T-helper 17 cell (primary cell): ENCODE data around the gene TGFBR3. TPM values are rescaled to one million over a fixed set of nuclear protein-coding genes. Genes with fewer than 3 reads are reported as not detected.

Experiments used
- ATAC-seq: fragments of 150-1000 bp; cut with Tn5 transposase; 2 replicates; pipeline ENCODE4 v1.10.0; 2021; ENCODE audit warnings: mild to moderate bottlenecking, moderate library complexity
- DNase-seq, 3 donors: peaks; one replicate each; pipeline versions ENCODE4 v3.0.0 to v3.0.0-alpha.2; 2020 to 2021
- H3K9me3 ChIP-seq: one replicate; pipeline ENCODE4 v1.7.0; 2013; ENCODE audit warnings: low read length, mild to moderate bottlenecking; ENCODE audit not compliant: control insufficient read depth, poor library complexity, severe bottlenecking
- H3K27ac Mint-ChIP-seq: one replicate; pipeline ENCODE4 v1.8.0; 2022; ENCODE audit warnings: mild to moderate bottlenecking, moderate library complexity, mixed read lengths
- H3K27me3 Mint-ChIP-seq: one replicate; pipeline ENCODE4 v1.8.0; 2022; ENCODE audit warnings: mixed read lengths
- H3K36me3 Mint-ChIP-seq: one replicate; pipeline ENCODE4 v1.8.0; 2022; ENCODE audit warnings: low read depth, mixed read lengths
- H3K4me1 Mint-ChIP-seq: one replicate; pipeline ENCODE4 v1.8.0; 2022; ENCODE audit warnings: mild to moderate bottlenecking, mixed read lengths
- H3K4me3 Mint-ChIP-seq: one replicate; pipeline ENCODE4 v1.8.0; 2022; ENCODE audit warnings: mild to moderate bottlenecking, moderate library complexity, mixed read lengths
- total RNA-seq, 4 donors: library from RNA in 2 of 4; stranded (reverse) in 2 of 4; gene quantifications; one replicate each; pipeline ENCODE4 v1.2.3 and lab custom pipeline; 2022 to 2026

TGFBR3 gene
- total RNA-seq, 2 donors from 2014 or later: 21.0 to 27.6 TPM

GRCh38 chr1:91781371-91781825 is 104.6 kb downstream of the TGFBR3 start:
- ATAC-seq (no peak), DNase-seq (no peak)
- no peaks in the 10 kb centered on the region for H3K9me3 ChIP-seq
- Mint-ChIP-seq H3K4me1 (peaks cover 23% of the 10 kb centered on the region), H3K27me3 (no peaks in the 10 kb centered on the region), H3K36me3 (peaks cover 8% of the 10 kb centered on the region), H3K27ac (peak overlapping the region; percentile 37), H3K4me3 (no peak overlapping the region)

- no peak overlapping the region for H3K27ac Mint-ChIP-seq
- H3K36me3 Mint-ChIP-seq: peaks cover 5% of the 10 kb centered on the region
- no peaks in the 10 kb centered on the region for H3K27me3 Mint-ChIP-seq
- DNase-seq (no peak), ATAC-seq (no peak)
- H3K9me3 ChIP-seq: no peaks in the 10 kb centered on the region
- no peak overlapping the region for H3K4me3 Mint-ChIP-seq
- peaks cover 17% of the 10 kb centered on the region for H3K4me1 Mint-ChIP-seq
These were observed 106.4 kb downstream of the TGFBR3 start for GRCh38 chr1:91779548-91780021.

DNA sequence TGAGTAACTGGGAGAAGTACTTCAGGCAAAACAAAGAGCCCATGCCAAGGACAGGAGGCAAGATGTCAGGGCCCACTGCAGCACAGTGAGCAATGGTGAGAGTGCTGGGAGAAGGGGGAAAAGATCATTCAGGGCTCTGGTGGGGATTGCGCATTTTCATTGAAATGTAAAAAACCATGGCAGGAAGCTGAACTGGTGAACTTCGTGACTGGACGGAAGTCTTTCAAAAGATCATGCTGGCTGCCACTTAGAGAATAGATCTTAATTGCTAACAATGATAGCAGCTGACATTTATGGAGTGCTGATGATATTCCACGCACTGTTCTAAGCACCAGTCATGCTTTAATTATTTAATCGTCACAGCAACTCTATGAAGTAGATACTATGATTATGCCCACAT is 107.0 kb downstream of the TGFBR3 start:
- ATAC-seq (no peak), DNase-seq (no peak)
- H3K9me3 ChIP-seq: no peaks in the 10 kb centered on the region
- Mint-ChIP-seq H3K4me3 (no peak overlapping the region), H3K27ac (no peak overlapping the region), H3K27me3 (no peaks in the 10 kb centered on the region), H3K4me1 (peaks cover 14% of the 10 kb centered on the region), H3K36me3 (peaks cover 5% of the 10 kb centered on the region)

DNA sequence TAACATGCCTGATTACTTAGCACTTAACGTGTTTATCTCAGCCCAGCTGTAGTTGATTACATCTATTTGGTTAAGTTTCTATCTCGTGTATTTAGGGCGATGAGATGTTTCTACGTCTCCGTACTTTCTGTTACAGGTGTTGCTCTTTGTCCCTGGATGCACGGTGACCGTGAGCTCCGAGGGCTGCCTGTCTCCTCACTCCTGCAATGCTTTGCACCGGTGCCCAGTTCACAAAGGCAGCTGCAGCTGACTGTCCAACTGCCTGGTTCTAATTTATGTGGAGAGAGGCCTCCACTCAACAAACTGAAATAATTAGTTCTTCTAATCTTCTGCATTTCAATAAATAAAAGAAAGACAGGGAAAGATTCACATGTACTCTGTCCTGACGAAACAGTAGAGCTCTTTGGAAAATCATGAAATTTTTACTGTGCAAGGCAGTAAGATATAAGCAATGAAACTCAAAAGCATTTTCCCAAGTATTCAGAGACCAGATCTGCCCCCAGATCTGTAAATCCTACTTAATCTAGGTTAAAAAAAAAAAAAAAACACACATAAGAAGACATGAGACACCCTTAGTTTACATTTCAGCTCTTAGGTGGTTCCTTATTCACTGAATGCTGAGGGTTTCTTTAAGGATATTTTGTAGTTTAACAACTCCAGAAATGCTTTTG is 108.2 kb downstream of the TGFBR3 start:
- DNase-seq (no peak), ATAC-seq (no peak)
- H3K9me3 ChIP-seq: no peaks in the 10 kb centered on the region
- Mint-ChIP-seq H3K27me3 (no peaks in the 10 kb centered on the region), H3K36me3 (peaks cover 5% of the 10 kb centered on the region), H3K4me3 (no peak overlapping the region), H3K4me1 (peaks cover 12% of the 10 kb centered on the region), H3K27ac (peak overlapping the region; percentile 39)

DNA sequence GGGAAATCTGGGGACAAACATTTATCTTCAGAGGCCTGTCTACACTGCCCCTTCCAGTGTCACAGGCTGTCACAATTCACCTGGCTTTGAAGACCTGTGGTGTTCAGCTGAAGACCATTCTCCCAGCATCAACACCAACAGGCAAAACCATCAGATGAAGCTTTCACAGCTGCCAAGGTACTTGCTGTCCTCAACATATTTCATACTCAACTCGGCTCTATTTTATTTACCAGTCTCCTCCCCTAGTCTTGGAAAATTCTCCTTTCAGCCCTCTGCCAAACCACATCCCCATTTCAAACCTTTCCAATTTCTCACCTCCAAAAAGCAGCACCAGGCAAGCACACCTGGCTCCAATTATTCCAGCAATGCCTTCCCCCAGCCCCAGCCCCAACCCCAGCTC is 108.8 kb downstream of the TGFBR3 start:
- Mint-ChIP-seq H3K27ac (no peak overlapping the region), H3K36me3 (peaks cover 5% of the 10 kb centered on the region), H3K27me3 (no peaks in the 10 kb centered on the region), H3K4me1 (peaks cover 12% of the 10 kb centered on the region), H3K4me3 (no peak overlapping the region)
- DNase-seq (no peak), ATAC-seq (no peak)
- H3K9me3 ChIP-seq: no peaks in the 10 kb centered on the region

DNA sequence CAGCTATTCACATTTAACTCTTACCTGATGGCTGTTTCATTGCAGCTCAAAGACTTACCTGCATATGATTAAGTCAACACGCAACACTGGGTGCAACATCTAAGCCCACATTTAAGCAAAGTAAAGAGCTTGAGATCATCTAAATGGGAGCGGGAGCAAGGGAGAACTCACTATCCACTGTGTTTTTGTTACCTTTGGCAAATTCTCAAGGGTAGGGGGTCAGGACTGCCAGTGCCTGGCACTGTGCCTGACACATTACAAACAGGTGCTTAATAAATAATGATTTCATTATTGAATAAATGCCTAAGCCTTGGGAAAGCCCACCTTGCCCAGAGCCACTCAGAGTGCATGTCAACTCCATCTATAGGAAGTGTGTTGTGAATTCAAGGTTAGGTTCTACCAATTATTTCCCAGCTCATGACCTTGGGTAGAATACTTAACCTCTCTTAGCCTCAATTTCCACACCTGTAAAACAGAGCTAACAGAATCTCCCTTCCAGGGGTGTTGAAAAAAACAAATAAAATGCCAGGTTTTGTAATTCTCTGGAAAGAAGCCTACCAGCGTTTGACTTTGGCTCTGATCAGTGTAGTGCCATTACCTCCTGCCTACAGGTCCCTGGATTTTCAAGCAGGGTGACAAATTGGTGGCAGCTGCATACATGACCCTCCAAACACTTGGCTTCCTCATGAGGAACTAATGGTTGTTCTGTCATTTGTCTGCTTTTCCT is 109.7 kb downstream of the TGFBR3 start:
- no peak for DNase-seq
- H3K9me3 ChIP-seq: no peaks in the 10 kb centered on the region
- no peak overlapping the region for H3K4me3 Mint-ChIP-seq
- H3K36me3 Mint-ChIP-seq: peaks cover 3% of the 10 kb centered on the region
- H3K27ac Mint-ChIP-seq: no peak overlapping the region
- no peak for ATAC-seq
- H3K27me3 Mint-ChIP-seq: no peaks in the 10 kb centered on the region
- peaks cover 14% of the 10 kb centered on the region for H3K4me1 Mint-ChIP-seq

GRCh38 chr1:91775227-91775626 is 110.7 kb downstream of the TGFBR3 start:
- peaks cover 14% of the 10 kb centered on the region for H3K4me1 Mint-ChIP-seq
- H3K36me3 Mint-ChIP-seq: peaks cover 3% of the 10 kb centered on the region
- H3K4me3 Mint-ChIP-seq: no peak overlapping the region
- H3K27me3 Mint-ChIP-seq: no peaks in the 10 kb centered on the region
- no peak for ATAC-seq
- H3K9me3 ChIP-seq: no peaks in the 10 kb centered on the region
- no peak overlapping the region for H3K27ac Mint-ChIP-seq
- DNase-seq: no peak

DNA sequence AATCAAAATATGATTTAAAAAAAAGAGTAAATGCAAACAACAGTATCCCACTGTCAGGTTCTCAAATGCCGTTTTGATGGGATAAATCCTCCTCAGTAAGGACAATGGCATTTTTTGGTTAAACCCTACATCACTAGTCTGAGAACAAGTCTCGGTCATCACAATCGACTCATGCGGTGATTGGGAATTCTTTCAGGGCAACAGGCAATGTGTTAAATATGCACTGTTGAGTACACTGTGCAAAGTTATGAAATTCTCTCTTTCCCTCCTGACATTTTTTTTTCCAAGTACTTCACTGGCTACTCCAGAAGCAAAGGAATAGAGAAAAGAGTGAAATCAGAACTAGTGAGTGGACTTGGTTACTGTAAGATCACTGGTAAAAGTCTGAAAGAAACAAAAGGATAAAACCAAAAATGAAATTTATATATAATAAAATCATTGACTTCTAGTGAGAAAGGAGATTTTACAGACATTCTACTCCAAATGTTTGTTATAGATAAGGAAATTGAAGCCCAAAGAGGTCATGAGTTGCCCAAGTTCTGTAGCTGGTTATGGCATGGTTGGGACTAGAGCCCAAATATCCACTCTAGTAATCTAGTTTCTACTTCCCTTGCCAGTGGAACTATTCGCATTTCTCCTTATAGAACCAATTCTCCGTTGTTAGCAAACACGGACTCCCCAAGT is 111.3 kb downstream of the TGFBR3 start:
- Mint-ChIP-seq H3K27ac (no peak overlapping the region), H3K36me3 (peaks cover 3% of the 10 kb centered on the region), H3K27me3 (no peaks in the 10 kb centered on the region), H3K4me1 (peaks cover 11% of the 10 kb centered on the region), H3K4me3 (no peak overlapping the region)
- H3K9me3 ChIP-seq: no peaks in the 10 kb centered on the region
- DNase-seq (no peak), ATAC-seq (no peak)

DNA sequence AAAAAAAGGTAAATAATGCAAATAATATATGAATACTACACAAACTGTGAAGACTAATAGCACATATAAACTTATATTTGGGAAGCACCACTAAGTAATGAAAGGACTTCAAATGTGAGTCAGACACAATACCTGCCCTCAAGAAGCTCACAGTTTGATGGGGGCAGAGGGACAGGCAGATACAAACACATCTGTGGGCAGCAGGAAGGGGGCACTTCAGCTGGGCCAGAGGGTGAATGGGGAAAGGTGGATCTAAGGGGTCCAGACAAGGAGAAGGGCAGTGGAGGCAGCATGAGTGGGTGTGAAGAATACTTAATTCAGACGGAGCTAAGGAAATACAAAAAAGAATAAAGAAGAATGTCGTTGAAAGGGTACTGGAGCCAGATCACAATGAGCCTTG is 114.2 kb downstream of the TGFBR3 start:
- no peaks in the 10 kb centered on the region for H3K9me3 ChIP-seq
- Mint-ChIP-seq H3K4me3 (no peak overlapping the region), H3K36me3 (no peaks in the 10 kb centered on the region), H3K27me3 (no peaks in the 10 kb centered on the region), H3K4me1 (peaks cover 2% of the 10 kb centered on the region), H3K27ac (no peak overlapping the region)
- DNase-seq: no peak
- ATAC-seq: no peak

GRCh38 chr1:91770667-91771268 is 115.2 kb downstream of the TGFBR3 start:
- Mint-ChIP-seq H3K36me3 (no peaks in the 10 kb centered on the region), H3K27ac (no peak overlapping the region), H3K4me3 (no peak overlapping the region), H3K27me3 (no peaks in the 10 kb centered on the region), H3K4me1 (peaks cover 2% of the 10 kb centered on the region)
- ATAC-seq (no peak), DNase-seq (no peak)
- no peaks in the 10 kb centered on the region for H3K9me3 ChIP-seq

GRCh38 chr1:91769742-91770141 is 116.2 kb downstream of the TGFBR3 start:
- Mint-ChIP-seq H3K36me3 (peaks cover 2% of the 10 kb centered on the region), H3K27ac (peak overlapping the region; percentile 56), H3K4me3 (no peak overlapping the region), H3K4me1 (peaks cover 6% of the 10 kb centered on the region), H3K27me3 (no peaks in the 10 kb centered on the region)
- H3K9me3 ChIP-seq: no peaks in the 10 kb centered on the region
- DNase-seq (no peak), ATAC-seq (no peak)

DNA sequence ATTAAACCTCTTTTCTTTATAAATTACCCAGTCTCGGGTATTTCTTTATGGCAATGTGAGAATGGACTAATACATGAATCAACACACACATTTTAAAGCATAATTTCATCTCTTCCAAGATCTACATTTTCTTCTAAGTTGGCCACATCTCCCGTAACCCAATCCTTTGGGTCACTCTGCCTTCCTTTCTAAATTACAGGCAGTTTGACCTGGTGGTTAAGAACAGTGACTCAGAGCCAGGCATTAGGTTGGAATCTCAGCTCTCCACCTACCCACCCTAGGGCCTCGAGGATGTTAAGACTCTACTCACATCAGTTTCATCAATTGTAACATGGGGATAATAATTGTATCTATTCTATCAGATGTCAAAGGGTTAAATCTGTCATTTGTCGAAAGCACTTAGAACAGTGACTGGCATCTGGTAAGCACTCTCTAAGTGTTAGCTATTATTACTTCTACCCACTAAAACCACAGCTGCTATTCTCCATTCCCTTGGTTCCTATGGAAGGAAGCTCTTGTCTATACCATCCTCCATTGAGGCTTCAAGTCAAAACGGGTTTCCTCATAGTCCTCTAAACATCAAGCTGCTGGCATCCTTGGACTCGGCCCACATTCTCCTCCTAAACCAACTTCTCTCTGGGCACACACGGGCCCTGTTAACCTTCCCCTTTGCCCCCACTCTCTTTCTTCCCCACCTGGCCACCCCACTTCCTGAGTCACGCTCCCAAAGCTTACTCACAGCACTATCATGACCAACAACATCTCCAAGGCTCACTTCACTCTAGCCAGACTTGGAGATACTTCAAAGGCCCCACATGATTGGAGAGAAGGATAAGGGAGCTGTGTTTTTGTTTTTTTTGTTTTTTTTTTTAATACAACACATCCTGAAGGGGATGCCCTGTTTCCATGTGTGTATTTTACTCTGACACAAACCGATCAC is 116.9 kb downstream of the TGFBR3 start:
- Mint-ChIP-seq H3K27ac (peak overlapping the region; percentile 56), H3K27me3 (no peaks in the 10 kb centered on the region), H3K4me3 (no peak overlapping the region), H3K4me1 (peaks cover 6% of the 10 kb centered on the region), H3K36me3 (peaks cover 2% of the 10 kb centered on the region)
- ATAC-seq (no peak), DNase-seq (no peak)
- H3K9me3 ChIP-seq: no peaks in the 10 kb centered on the region
